GM12874 (cell line): Measurements from ENCODE around the gene LRRC2.

Experiments
- CTCF ChIP-seq: IDR thresholded peaks from 2 replicates; pipeline ENCODE4 v1.5.1; 2011; ENCODE audit warnings: low read depth, mild to moderate bottlenecking, control low read depth, low read length, moderate library complexity; ENCODE audit not compliant: insufficient read depth

Gene LRRC2

GRCh38 chr3:46546896-46547440, 19.1 kb downstream of the LRRC2 start:
- no peak for TF ChIP-seq CTCF

- TF ChIP-seq CTCF, result no peak
These were observed 20.1 kb downstream of the LRRC2 start for GRCh38 chr3:46545818-46546630.

- TF ChIP-seq CTCF, result no peak
These were observed 21.2 kb downstream of the LRRC2 start for GRCh38 chr3:46544771-46545503.

GRCh38 chr3:46542801-46543201, 23.3 kb downstream of the LRRC2 start:
- TF ChIP-seq CTCF, result no peak

- TF ChIP-seq CTCF, result no peak
These were observed 23.8 kb downstream of the LRRC2 start for GRCh38 chr3:46542344-46542743.

GRCh38 chr3:46541835-46542234, 24.3 kb downstream of the LRRC2 start:
- no peak for TF ChIP-seq CTCF

GRCh38 chr3:46540550-46540949, 25.6 kb downstream of the LRRC2 start:
- TF ChIP-seq CTCF, result no peak
